Posterior vena cava (tissue), 2 donors: Measurements from ENCODE around the gene CPHXL. TPM values are rescaled to one million over a fixed set of nuclear protein-coding genes. Genes with fewer than 3 reads are reported as not detected.

Experiments
- DNase-seq: peaks from one replicate; pipeline ENCODE4 v3.0.0-alpha.2; 2020; ENCODE audit warnings: low spot score
- intact Hi-C, 2 donors: fragments of 100-400 bp; cut with DNase I; formaldehyde crosslinking; loops; one replicate each; pipeline versions ENCODE4 v1.14.1 to v1.14.2; 2022 to 2023
- long read RNA-seq, 2 donors: library from polyadenylated mRNA; unstranded; transcript quantifications; one replicate each; pipeline ENCODE4 v2.0.0, GENCODE V29; 2020 to 2021
- total RNA-seq, 2 donors: library from RNA; stranded (reverse); fragmentation: NEBNext Ultra II Directional; extraction: Animal tissue kit (Norgen Biotek cat#: 25700); gene quantifications; one replicate each; pipeline ENCODE4 v1.2.1, GENCODE V29; 2021
- donor health status: DM: yes; HTN: yes; CAD: no.
- donor health status: DM: yes; HTN: yes; CAD: no.

The CPHXL gene
- total RNA-seq = not detected
- long read RNA-seq, donor 1, partial matches to known transcripts = 0 of 1 reads
- long read RNA-seq, donor 1, other reads (novel, unspliced or antisense) = 1 of 1 reads
- long read RNA-seq, donor 2 = 0 reads

DNA sequence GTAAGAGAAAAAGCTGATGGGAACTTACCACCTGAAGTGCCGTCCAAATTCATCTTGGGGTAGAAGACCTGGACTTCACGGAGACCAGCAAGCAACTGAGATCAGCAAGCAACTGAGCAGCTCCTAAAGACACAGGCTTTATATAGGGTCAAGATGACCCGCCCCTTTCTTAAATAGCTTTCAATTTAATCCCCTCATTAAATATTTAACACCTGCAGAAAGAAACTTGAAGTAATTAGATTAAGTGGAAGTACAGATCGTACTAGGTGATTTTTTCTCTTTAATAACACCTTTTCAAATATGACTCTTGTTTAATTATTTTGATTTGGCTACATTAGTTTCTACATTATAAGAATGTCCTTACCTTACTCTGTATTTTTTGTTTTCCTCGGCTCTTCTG lies at the start of gene CPHXL:
CPHXL (minus strand) TSS at position 101 of the 400 bp plus-strand sequence; CDS start at position 53, 48 bp downstream.
- DNase-seq = no peak
- intact Hi-C loops = no loop called here

- intact Hi-C loops = no loop called here
- no peak for DNase-seq
Observed at GRCh38 chr16:75774197-75774596, 47.9 kb upstream of the CPHXL start.

DNA sequence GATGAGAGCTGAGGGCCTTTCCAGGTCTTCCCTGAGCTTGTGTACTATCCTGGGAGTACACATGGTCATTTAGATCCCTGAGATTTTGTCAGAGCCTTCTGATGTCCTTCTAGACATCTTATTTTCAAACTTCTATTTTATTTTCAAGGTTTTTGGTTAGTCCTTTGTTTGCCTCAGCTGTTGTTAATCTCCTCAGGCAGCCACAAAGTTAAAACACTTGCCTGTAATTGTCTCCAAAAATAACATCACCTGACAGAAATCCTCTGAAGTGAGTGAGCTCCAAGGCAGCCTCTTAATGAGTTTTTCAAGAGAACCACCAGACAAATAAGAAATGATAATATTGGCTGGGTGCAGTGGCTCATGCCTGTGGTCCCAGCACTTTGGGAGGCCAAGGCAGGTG lies 43.8 kb upstream of the CPHXL start:
- intact Hi-C loops = no loop called here
- DNase-seq = no peak

- intact Hi-C loops = loop anchor here in 1 of 2 donors (10.0 kb wide), 1 partner anchor 289 kb away; no protein-coding TSS in a partner anchor
- no peak for DNase-seq
Observed at GRCh38 chr16:75764154-75764768, 38.0 kb upstream of the CPHXL start.

DNA sequence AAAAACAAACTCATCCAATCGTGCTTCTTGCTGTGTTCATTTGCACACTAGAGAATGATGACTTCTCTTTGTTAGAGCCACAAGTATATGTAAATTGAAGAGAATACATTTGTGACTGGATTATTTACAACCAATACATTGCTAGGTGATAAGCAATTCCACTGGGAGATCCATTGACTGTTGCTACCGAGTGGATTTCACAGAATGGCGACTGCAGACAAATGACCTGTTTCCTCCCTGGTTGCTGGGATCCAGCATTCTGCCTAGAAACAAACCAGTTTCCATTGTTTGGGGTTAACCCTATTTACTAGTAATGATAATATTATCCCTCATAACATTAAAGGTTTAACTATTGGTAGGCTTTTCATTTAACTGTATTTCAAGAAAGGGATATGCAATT lies 36.9 kb upstream of the CPHXL start:
- intact Hi-C loops = loop anchor here in 1 of 2 donors (10.0 kb wide), 1 partner anchor 288 kb away; no protein-coding TSS in a partner anchor
- no peak for DNase-seq

GRCh38 chr16:75762746-75763145 lies 36.5 kb upstream of the CPHXL start:
- no peak for DNase-seq
- intact Hi-C loops = loop anchor here in 1 of 2 donors (10.0 kb wide), 1 partner anchor 288 kb away; no protein-coding TSS in a partner anchor

DNA sequence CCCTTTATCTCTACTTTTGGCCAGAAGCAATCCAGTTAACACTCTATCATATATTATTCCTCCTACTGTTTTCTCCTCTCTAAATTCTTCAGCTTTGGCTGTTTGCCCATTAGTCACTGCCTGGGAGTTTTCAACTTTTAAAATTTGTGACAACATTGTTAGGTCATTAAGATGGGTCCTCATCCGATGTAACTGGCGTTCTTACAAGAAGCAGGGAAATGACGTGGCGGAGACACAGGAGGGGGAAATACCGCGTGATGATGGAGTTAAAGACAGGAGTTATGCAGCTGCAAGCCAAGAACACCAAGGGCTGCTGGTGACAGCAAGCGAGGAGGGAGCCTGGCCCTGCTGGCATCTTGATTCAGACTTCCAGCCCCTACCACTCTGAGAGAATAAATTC lies 34.8 kb upstream of the CPHXL start:
- intact Hi-C loops = loop anchor here in 1 of 2 donors (10.0 kb wide), 1 partner anchor 286 kb away; no protein-coding TSS in a partner anchor
- DNase-seq = no peak

DNA sequence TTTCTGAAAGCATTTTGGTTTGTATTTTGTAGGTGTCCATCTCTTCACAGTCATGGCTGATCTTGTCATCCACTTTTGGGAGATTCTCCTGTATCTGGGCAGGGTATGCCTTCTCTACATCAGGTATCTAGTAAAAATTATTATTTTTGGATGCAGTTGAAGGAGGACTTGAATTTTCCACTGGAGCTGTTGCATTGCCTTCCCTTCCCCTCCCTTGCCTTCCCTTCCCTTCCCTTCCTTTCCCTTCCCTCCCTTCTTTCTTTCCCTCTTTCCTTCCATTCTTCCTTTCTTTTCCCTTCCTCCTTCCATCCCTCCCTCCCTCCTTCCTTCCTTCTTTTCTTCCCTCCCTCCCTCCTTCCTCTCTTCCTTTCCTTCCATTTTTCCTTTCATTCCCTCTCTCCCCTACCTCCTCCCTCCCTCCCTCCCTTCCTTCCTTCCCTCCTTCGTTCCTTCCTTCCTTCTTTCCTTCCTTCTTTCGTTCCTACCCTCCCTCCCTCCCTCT lies 33.8 kb upstream of the CPHXL start:
- intact Hi-C loops = loop anchor here in 1 of 2 donors (10.0 kb wide), 1 partner anchor 285 kb away; no protein-coding TSS in a partner anchor
- no peak for DNase-seq

DNA sequence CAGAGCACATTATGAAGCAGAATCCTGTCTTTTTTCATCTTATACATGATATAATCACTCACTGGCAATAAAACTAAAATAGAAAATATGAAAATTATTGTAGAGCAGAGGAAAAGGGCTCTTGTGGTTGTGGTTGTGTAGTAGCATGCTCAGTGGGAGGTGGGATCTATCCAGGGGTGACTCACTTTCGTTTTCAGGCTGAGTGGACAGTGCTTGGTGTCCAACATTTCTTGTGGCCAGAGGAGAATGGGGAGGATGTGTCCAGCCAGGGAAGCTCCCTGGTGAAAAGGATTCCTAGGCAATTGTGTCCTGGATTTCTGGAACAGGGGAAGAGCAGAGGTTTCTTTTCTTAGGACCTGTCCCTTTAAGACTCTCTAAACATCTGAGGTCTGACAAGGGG lies 31.9 kb upstream of the CPHXL start:
- DNase-seq = no peak
- intact Hi-C loops = loop anchor here in 1 of 2 donors (10.0 kb wide), 1 partner anchor 103 kb away; no protein-coding TSS in a partner anchor

DNA sequence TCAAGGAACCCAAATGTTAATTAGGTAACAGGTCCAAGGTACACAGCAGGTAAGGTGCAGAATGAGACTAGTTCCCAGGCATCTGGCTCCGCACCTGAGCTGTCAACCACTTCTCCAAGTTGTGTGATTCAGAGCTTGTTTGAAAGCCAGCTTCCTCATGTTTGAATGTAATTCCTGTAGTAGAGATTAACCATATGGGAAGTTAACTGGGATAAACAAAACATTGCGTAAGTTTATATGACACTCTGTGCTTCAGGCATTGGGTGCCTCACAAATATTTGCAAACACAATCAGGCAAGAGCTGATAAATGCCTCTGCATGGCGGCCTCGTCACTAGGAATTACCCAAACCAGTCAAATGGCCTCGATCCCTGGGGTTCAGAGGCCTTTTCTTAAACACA lies 27.9 kb upstream of the CPHXL start:
- intact Hi-C loops = loop anchor here in 1 of 2 donors (10.0 kb wide), 1 partner anchor 99 kb away; no protein-coding TSS in a partner anchor
- no peak for DNase-seq

DNA sequence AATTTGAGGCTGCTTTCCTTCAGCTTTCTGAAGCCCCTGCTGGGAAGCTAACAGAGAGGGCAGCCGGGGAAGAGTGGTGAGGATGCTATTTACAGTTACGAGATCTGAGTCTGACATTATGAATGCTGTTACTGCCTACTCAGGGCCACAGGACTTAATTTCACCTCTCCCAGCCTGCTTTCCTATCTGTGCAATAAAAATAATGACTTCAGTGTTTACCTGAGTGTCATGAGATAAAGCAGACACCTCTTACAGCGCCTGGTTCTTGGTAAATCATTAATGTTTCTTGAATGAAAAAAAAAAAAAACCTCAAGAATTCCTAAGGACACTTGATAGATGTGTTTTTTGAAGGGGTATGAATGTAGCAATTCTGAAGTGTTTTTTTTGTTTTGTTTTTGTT lies 24.2 kb upstream of the CPHXL start:
- intact Hi-C loops = loop anchor here in 1 of 2 donors (10.0 kb wide), 1 partner anchor 96 kb away; no protein-coding TSS in a partner anchor
- DNase-seq = no peak

DNA sequence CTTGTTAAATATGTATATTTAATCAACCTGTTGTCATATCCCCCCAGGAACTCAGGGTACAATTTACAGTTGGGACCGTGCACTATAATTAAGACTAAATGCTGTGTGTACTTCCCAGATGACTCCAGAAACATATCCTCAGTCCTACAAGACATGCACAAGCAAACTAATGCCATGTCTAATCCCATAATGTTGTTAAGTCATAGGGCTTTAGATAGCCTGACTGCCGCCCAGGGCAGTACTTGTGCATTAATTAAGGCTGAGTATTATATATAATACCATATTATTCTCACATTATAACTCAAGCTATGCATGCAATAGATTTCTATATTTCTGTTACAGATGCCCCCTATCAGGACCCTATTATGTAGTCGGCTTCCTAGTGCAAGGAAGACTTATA lies 20.1 kb upstream of the CPHXL start:
- no peak for DNase-seq
- intact Hi-C loops = no loop called here

DNA sequence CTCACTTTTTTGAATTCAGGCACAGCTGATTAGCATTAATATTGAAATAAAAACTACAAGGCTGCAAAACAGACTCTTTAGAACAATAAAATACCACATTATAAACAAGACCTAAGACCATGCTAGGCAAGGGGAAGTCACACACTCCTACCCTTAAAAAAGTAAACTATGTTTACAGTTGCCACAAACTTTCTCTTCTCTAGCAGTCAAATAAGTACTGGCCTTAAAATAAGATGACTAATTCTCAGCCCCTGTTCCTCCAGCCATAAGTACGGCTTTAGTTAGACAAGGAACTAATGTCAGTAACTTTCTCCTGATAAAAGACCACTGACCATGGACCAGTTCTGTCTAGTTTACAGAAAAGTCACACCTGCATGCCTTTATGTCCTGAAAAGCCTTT lies 19.5 kb upstream of the CPHXL start:
- DNase-seq = no peak
- intact Hi-C loops = no loop called here

- DNase-seq = no peak
- intact Hi-C loops = no loop called here
Observed at GRCh38 chr16:75745242-75745641, 19.0 kb upstream of the CPHXL start.

DNA sequence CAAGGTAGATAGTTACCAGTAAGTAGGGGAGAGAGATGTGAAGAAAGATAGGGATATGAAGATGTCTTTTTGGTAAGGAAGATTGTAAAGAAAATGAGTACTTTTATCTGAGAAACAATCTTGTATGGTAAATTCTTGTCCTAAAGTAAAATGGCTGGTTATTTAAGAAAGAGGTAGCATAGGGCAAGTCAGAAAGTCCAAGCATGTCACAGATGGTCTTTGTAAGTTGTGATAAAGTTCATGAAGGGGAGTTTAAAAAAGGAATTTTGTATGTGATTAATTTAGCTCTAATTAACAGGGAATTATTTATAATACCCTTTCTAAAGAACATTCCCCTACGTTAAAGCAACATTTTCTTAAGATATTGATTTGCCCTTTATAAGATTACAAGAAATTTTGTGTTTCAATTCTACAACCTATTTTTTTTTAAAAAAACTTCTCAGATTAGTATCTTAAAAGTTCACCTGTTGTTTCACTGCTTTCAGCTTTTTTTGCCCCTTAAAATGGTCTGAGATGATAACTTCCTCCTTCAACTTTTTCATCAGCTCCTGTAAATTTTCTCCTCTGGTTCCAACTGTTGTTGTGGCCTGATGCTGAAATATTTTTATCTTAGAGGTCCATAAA lies 16.2 kb upstream of the CPHXL start:
- DNase-seq = no peak
- intact Hi-C loops = no loop called here

- intact Hi-C loops = no loop called here
- DNase-seq = no peak
Observed at GRCh38 chr16:75733305-75734211, 7.3 kb upstream of the CPHXL start.

- no peak for DNase-seq
- intact Hi-C loops = no loop called here
Observed at GRCh38 chr16:75732871-75733270, 6.6 kb upstream of the CPHXL start.

DNA sequence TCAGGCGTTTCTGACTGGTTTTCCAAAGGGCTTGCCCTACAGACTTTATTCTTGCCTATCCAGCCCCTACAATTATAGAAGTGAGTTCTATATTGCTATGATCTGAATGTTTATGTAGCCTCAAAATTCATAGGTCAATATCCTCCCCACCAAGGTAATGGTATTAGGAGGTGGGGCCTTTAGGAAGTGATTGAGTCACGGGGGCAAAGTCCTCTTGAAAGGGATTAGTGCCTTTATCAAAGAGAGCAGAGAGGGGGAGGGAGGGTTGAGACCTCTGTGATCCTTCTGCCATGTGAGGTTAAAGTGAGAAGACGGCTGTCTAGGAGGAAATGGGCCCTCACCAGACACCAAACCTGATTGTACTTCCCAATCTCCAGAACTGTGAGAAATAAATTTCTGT lies 931 bp upstream of the CPHXL start:
- no peak for DNase-seq
- intact Hi-C loops = no loop called here

GRCh38 chr16:75718452-75718851 lies 7.8 kb downstream of the CPHXL start:
- intact Hi-C loops = no loop called here
- DNase-seq = no peak
